Endothelial cell of umbilical vein (primary cell): ENCODE data around the gene ZMIZ1. TPM values are rescaled to one million over a fixed set of nuclear protein-coding genes. Genes with fewer than 3 reads are reported as not detected.

Experiments
- BruUV-seq: library from RNA; stranded (reverse); fragments of 400-500 nt; replicated peaks from 2 replicates; lab custom pipeline; 2021; lab: Mats Ljungman, UMichigan
- CTCF ChIA-PET: fragments of 300-600, 350-600 bp; sonication (Branson Sonifier 250); formaldehyde crosslinking; loops from one replicate; lab custom pipeline; 2021; ENCODE audit warnings: antibody characterized with exemption, inconsistent platforms; lab: Charles Lee
- POLR2A ChIA-PET: fragments of 300-600, 350-600 bp; sonication (Branson Sonifier 250); formaldehyde crosslinking; loops from one replicate; lab custom pipeline; 2021; ENCODE audit warnings: antibody characterized with exemption, inconsistent platforms; lab: Charles Lee
- DNase-seq: peaks from one replicate; pipeline ENCODE4 v3.0.0-alpha.2; 2011; ENCODE audit warnings: low read depth, low spot score
- FAIRE-seq: peaks from 2 replicates; lab custom pipeline; 2011; peaks lifted over from hg19 to GRCh38; lab: Jason Lieb, UNC
- H2AFZ ChIP-seq: 2 replicates; pipeline ENCODE4 v1.6.0; 2012; ENCODE audit warnings: low read depth, low read length, control low read depth, inconsistent platforms
- H3K27ac ChIP-seq: 2 replicates; pipeline ENCODE4 v1.5.1; 2011; ENCODE audit warnings: low read depth, mild to moderate bottlenecking, control low read depth, low read length, moderate library complexity; ENCODE audit not compliant: insufficient read depth
- H3K27me3 ChIP-seq, 2 experiments: 2 replicates each; pipeline versions ENCODE4 v1.6.0 to v1.6.1; 2011; ENCODE audit warnings: low read length in 2 of 2, mixed read lengths in 1 of 2; ENCODE audit not compliant: control insufficient read depth in 2 of 2, insufficient read depth in 2 of 2
- H3K36me3 ChIP-seq, 2 experiments: 2 replicates in 1 of 2; 3 replicates in 1 of 2; pipeline ENCODE4 v1.5.1; 2011; ENCODE audit warnings: low read length in 2 of 2, mild to moderate bottlenecking in 1 of 2, moderate library complexity in 1 of 2; ENCODE audit not compliant: control insufficient read depth in 2 of 2, insufficient read depth in 2 of 2; ENCODE audit errors: extremely low read depth in 1 of 2
- H3K4me1 ChIP-seq: 3 replicates; pipeline ENCODE4 v1.5.1; 2011; ENCODE audit warnings: mild to moderate bottlenecking, low read length; ENCODE audit not compliant: control insufficient read depth, insufficient read depth; ENCODE audit errors: extremely low read depth
- H3K4me2 ChIP-seq: 2 replicates; pipeline ENCODE4 v1.6.1; 2011; ENCODE audit warnings: low read length, control low read depth, mixed read lengths; ENCODE audit not compliant: insufficient read depth
- H3K4me3 ChIP-seq, 3 experiments: fragments of 200-600 bp in 1 of 3; sonication (generic), shearing (Covaris generic) in 1 of 3; replicated peaks in 1 of 3; 2 replicates each; pipeline ENCODE4 v1.5.1; 2011 to 2016; ENCODE audit warnings: control low read depth in 3 of 3, low read length in 3 of 3, mild to moderate bottlenecking in 2 of 3, inconsistent platforms in 1 of 3, low read depth in 1 of 3, moderate library complexity in 1 of 3; ENCODE audit not compliant: insufficient read depth in 1 of 3
- H3K79me2 ChIP-seq: 2 replicates; pipeline ENCODE4 v1.6.0; 2012; ENCODE audit warnings: low read length, inconsistent platforms; ENCODE audit not compliant: control insufficient read depth, insufficient read depth
- H3K9ac ChIP-seq: replicated peaks from 2 replicates; pipeline ENCODE3; 2011; ENCODE audit warnings: low read length, control low read depth; ENCODE audit not compliant: insufficient read depth; ENCODE audit errors: extremely low read depth
- H3K9me1 ChIP-seq: replicated peaks from 3 replicates; pipeline ENCODE4 v1.6.0; 2011; ENCODE audit warnings: mild to moderate bottlenecking, low read length; ENCODE audit not compliant: control insufficient read depth, insufficient read depth; ENCODE audit errors: extremely low read depth
- H3K9me3 ChIP-seq: replicated peaks from 2 replicates; pipeline ENCODE4 v1.5.1; 2012; ENCODE audit warnings: low read length, inconsistent platforms; ENCODE audit not compliant: control insufficient read depth, insufficient read depth
- H4K20me1 ChIP-seq: replicated peaks from 2 replicates; pipeline ENCODE3; 2011; ENCODE audit warnings: mild to moderate bottlenecking, low read length; ENCODE audit not compliant: control insufficient read depth, insufficient read depth; ENCODE audit errors: extremely low read depth
- CTCF ChIP-seq, 2 donors: IDR thresholded peaks; 1 replicate in 1 of 2; 2 replicates in 1 of 2; pipeline ENCODE4 v1.5.1; 2011; ENCODE audit warnings: low read length in 2 of 2, mild to moderate bottlenecking in 2 of 2, moderate library complexity in 2 of 2, control low read depth in 1 of 2, inconsistent platforms in 1 of 2, low read depth in 1 of 2; ENCODE audit not compliant: insufficient read depth in 1 of 2; ENCODE audit errors: extremely low read depth in 1 of 2
- EZH2 ChIP-seq: IDR thresholded peaks from 2 replicates; pipeline ENCODE4 v1.6.1; 2012; ENCODE audit warnings: borderline replicate concordance, low read depth, mild to moderate bottlenecking, moderate library complexity, low read length, inconsistent platforms; ENCODE audit not compliant: severe bottlenecking
- GATA2 ChIP-seq: IDR thresholded peaks from 2 replicates; pipeline ENCODE4 v1.7.0; 2011; ENCODE audit warnings: low read depth, mild to moderate bottlenecking, moderate library complexity, mixed read lengths, low read length; ENCODE audit not compliant: insufficient read length, insufficient read depth
- MAX ChIP-seq: IDR thresholded peaks from 2 replicates; pipeline ENCODE4 v1.6.1; 2011; ENCODE audit not compliant: insufficient read depth, insufficient read length
- POLR2A ChIP-seq: IDR thresholded peaks from 2 replicates; pipeline ENCODE4 v1.6.1; 2012; ENCODE audit warnings: low read depth, mild to moderate bottlenecking, control low read depth, low read length
- dilution Hi-C: fragments of 300-500 bp; cut with MboI; formaldehyde crosslinking; loops from one replicate; pipeline ENCODE4 v1.15.0; 2019; ENCODE audit warnings: low sequenced_read_pairs; ENCODE audit not compliant: extremely low pct_ligation_motif_present
- intact Hi-C: fragments of 100-400 bp; cut with micrococcal nuclease; formaldehyde crosslinking; loops from one replicate; pipeline ENCODE4 v1.10.0; 2022
- polyA plus RNA-seq, 4 experiments: library from polyadenylated mRNA; depleted of rRNA in 3 of 4; stranded (reverse) in 3 of 4; unstranded in 1 of 4; fragments of >200 nt; gene quantifications; 2 replicates each; pipeline versions ENCODE4 v1.2.1 to v1.2.3, GENCODE V29; 2011 to 2012; ENCODE audit warnings: missing spikeins in 1 of 4
- total RNA-seq: library from RNA; stranded (reverse); gene quantifications from 2 replicates; pipeline ENCODE4 v1.2.3, GENCODE V29; 2021

The ZMIZ1 gene
- total and polyA plus RNA-seq, 2 donors (not counting 3 experiments of a cell fraction or from before 2014, with no cell fraction given) = 12.5 to 46.7 TPM

GRCh38 chr10:79208251-79208983 lies 139.7 kb downstream of the ZMIZ1 start:
- Histone ChIP-seq H3K79me2 (no peaks in the 10 kb centered on the region), H3K9ac (no peak overlapping the region), H3K4me3 (no peak overlapping the region), H4K20me1 (no peaks in the 10 kb centered on the region), H3K9me3 (no peaks in the 10 kb centered on the region), H3K36me3 (peaks cover 0 to 48% of the 10 kb centered on the region in 2 experiments), H3K27ac (no peak overlapping the region), H3K27me3 (no peaks in the 10 kb centered on the region), H3K4me2 (no peak overlapping the region), H3K9me1 (no peaks in the 10 kb centered on the region), H3K4me1 (no peaks in the 10 kb centered on the region), H2AFZ (no peak overlapping the region)
- ChIA-PET CTCF (interaction anchor here (1.6 kb wide), 1 partner anchor 13 kb away, joined by 5 read pairs; no protein-coding TSS in a partner anchor), POLR2A (no interaction called here)
- dilution Hi-C loops = no loop called here
- intact Hi-C loops = no loop called here
- DNase-seq (no peak), FAIRE-seq (no peak)
- TF ChIP-seq CTCF (IDR thresholded peaks at IDR 0.05; ENCODE audit: extremely low read depth in 1 of 2, insufficient read depth in 1 of 2, low read depth in 1 of 2, low read length in 2 of 2) = no peak
- no peak for TF ChIP-seq EZH2
- TF ChIP-seq MAX = no peak
- TF ChIP-seq POLR2A = no peak
- TF ChIP-seq GATA2 = no peak
- no TSS peak for BruUV-seq
